ENCODE data around the gene KBTBD13.

KBTBD13 gene

DNA sequence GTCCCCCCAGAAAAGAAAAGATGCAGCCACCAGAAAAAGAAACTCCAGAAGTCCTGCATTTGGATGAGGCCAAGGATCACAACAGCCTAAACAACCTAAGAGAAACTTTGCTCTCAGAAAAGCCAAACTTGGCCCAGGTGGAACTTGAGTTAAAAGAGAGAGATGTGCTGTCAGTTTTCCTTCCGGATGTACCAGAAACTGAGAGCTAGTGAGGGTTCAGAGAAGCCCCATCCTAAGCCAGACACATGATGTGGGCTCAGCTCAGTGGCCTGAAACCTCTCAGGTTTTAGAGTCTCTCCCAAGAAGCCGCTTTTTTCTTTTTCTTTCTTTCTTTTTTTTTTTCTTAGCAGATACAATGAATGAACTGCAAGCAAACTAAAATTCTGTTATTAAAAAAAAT is 23.6 kb upstream of the KBTBD13 start:
- no peak for DNase-seq

DNA sequence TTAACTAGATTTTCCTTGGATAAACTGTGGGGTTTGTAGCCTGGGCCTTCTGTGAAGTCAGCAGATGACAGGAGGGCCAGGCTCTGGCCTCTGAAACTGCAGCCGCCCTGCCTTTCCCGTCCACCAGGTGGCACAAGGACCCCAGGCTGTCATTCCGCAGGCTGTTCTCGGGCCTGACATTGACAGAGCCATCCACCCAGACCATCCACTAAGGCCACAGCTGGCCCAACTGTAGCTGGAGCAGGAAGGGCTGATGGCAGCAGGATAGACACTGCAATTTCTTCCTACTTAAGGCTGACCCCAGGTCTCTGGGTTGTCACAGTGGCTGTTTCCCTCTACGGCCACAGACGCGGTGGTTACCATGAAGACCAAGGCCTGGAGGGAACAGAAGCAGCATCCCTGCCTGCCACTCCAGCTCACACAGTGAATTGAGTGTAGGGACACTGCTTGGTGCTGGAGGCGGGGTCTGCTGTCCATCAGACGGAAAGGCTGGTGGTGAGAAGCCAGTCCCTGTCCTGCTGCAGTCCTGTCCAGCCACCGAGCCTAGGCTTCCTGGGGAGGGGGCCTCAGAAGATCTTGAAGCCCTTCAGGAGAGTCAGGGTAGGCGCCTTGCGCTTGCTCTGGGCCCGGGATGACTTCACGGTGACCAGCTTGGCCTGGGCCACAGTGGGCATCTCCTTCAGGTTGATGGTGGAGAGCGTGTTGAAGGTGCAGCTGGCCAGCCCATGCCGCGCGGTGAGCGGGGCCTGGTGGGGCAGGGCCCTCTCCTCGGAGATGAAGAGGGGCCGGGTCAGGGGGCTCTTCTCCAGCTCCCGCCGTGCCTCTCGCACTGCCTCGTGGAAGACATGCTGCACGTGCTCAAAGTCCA is 22.0 kb upstream of the KBTBD13 start:
- DNase-seq = peak; percentile 45 to 73

DNA sequence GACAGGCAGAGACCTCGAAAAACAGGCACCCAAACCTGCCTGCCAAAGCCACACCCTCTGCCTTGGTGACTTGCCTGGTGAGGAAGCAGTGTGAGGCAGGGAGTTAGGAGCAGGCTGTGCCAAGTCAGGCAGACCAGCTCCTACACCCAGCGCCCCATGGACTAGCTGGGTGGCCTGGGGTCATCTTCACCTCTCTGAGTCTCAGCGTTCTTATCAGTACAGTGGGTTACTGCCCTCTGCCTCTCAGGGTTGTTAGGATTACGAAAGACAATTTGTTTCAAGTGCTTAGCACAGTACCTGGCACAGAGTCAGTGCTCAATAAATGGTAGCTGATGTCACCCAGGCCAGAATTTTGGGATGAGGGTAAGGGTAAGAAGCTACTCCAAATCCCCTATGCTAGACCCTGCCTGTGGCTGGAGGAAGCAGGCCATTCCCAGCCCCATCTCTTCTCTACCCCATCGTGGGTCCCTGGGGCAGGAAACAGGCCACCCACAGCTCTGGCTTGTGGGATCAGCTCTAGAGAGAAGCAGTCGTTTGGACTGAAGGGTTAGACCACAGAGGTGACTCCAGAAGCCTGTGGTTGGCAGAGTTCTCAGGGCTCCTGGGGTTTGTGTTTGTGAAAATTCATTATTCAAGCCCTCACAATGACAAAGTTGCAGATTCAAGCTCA is 21.2 kb upstream of the KBTBD13 start:
- DNase-seq = no peak

DNA sequence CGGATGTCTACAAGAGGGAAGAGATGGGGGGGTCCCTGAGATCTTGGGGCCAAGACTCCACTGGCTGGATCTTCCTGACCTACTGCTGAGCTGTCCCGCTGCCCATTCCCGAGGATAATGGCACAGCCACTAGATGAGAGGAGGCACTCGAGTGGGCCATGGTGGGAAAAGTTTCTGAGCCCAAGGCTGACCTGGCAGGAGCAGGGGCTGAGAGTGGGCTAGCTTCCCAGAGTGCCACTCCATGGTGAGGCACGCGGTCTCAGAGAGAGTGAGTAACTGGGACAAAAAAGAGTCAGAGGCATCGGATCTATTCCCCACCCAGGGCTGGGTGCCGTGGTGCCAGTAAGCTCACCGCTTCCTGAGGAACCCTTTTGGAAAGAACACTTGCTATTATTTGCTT is 20.4 kb upstream of the KBTBD13 start:
- no peak for DNase-seq

DNA sequence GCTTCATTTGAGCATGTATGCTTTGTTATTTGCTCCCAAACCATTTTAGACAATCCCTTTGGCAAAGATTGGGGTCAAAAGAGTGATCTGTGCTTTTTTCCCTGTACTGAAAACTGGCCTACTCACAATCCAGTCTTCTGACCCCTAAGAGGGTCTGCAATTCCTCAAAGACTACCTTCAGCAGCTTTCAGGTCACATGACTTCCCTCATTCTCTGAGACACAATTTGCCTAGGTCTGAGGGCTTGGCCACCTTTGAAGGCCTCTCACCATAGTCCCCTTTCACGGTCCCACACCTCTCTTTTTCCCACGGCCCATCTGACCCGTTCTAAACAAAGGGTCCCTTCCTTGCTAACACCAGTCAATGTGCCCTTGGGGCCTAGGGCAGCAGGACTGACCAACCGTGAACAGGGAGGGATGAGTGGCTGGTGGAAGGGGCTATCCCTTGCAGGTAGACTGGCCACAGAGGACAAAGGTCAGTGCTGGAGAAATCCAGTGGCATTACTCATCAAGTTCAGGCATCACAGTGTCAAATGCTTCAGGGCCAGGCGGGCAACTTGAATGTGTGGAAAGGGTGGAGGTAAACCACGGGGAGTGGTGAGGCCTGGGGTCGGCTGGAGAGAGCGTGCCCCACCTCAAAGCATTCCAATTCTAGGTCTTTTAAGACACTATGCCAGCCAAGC is 19.5 kb upstream of the KBTBD13 start:
- no peak for DNase-seq

DNA sequence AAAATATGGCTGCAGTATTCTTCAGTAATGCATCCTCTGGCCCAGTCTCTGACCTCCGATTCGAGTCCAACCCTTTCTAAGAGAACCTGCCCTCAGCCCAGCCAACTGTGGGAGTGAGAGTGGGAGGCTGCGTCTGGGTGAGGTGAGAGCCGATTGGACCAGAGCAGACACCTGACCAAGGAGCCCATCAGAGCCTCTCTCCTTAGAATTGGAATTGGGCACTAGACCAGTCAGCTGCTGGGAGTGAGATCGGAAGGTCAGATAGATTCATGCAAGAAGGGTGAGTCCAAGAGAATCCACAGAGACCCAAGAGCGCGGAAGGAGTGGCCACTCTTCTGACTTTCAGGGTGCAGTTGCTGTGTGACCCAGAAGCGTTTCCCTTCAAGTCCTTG is 19.0 kb upstream of the KBTBD13 start:
- no peak for DNase-seq

DNA sequence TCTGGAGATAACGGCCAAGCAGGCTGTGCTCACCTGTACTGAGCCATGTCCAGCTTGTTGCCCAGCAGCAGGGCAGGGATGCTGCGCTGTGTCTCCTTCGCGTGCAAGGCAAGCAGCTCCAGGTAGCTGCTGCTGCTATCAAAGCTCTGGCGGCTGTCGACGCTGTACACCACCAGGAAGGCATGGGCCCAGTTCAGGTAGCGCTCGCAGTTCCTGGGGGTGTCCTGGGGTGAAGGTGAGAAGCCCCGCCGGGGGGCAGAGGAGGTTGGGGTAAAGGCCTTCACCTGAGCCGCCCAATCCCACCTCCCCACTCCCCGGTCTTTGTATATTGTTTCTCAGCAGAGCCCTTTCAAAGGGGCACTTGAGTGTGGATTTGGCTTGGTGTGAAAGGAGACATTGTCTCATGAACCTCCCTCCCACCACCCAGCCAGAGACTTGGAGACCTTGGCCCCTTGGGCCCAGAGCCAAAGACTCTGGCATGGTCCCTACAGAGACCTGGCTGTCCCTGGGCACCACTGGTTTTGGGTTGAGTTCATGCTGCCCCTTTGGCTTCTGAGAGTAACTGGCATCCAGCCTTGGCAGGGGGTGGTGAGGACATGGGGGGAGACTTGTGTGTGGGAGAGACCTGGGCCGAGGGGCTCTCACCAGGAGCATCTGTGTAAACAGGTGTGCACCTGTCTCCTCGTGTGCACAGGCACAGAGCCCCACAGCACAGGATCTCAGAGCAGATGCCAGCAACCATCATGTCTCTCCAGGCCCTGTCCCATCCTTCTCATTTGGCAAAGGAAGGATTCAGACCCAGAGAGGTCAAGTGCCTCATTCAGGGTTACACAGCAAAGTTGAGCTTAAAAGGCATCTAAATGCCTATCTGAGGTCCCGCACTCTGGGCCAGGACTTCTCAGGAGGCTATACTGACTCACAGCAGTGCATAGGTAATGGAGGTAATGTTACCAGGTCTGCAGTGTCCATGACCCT is 17.9 kb upstream of the KBTBD13 start:
- no peak for DNase-seq

DNA sequence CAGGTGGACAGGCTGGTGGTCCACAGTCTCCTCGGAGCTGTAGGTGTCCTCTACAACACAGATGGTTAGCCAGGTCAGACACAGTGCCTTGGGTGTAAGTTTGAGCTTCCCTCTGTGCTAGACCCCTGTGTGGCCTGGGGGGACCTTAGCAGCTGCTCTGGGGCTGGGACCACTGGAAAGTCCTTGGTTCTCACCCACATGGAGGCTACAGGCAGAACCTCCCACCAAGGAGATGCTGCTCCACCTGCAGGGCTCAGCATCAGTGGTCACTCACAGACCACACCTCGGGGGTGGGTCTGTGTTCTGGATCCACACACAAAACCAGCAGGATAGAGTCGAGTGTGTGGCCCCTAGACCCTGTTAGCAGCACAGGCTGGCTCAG is 17.2 kb upstream of the KBTBD13 start:
- no peak for DNase-seq

DNA sequence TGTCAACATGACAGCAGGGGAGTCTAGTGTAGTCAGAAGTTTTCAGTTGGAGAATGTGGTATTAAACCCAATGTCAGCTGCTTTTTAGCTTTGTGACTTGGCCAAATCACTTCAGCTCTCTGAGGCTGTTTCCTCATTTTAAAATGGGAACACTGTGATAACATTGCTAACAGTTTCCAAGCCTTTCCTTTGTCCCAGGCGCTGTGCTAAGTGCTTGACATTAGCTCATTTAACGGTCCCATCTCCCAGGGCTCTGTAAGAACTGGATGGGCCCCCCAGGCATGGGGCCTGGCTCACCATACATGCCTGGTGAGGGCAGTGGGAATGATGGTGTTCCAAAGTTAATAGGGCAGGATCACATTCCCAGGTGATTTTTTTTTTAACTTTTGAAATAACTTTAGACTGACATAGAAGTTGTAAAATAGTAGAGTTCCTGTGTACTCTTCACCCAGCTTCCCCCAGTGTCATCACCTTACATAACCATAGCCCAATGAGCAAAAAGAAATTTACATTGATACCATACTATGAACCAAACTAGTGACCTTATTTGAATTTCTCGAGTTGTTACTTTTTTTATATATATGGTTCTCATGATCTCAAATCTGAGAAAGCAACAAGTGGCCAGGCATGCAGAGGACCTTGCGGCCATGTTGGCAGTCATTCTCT is 16.5 kb upstream of the KBTBD13 start:
- no peak for DNase-seq

DNA sequence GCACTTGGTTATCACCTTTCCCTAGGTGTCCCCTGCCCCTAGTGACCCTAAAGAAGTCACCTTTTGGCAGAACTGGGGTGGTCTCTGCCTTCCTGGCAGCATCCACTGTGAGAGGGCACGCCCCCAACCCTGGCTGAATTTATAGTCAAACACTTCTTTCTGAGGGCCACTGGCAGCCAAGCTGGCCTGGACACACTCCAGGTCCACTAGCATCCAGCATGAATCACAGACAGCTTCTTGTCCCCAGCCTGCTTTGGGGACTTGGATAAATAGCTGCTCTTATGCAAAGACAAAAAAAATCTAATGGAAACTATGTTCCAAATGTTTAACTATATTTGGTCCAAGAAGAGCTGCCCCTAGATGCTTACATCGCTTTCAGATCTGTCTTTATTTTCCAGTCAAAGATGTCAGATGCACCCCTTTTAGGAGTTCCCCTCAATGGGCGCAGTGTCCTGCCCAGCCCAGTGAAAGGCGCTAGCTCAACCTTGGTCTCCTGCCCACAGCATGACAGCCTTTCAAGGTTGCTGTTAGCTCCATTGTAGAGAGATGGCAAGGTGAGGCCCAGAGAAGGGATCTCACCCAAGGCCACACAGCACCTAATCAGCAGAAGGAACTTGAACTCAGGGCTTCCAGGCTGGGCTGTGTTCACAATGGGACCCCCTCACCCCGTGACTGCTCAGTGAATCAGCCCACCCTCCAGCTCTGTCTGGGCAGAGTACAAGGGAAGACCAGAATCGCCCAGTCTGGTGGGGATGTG is 15.7 kb upstream of the KBTBD13 start:
- DNase-seq = no peak

DNA sequence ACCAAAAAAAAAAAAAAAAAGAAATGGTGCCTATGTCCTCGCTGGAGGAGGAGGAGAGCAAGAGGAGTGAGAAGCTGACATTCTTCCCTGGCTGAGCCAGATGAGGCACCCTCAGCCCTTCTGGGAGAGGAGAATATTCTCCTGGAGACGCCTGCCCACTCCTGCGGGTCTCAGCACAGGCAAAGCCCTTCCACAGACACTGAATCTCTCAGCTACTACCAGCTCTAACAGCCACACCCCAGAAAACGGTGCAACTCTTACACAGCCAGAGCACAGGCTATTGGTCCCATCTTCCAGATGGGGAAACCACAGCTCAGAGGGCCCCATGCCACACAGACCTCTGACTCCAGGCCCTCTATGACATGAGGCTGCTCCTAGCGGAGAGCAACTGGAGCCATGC is 14.5 kb upstream of the KBTBD13 start:
- DNase-seq = no peak

DNA sequence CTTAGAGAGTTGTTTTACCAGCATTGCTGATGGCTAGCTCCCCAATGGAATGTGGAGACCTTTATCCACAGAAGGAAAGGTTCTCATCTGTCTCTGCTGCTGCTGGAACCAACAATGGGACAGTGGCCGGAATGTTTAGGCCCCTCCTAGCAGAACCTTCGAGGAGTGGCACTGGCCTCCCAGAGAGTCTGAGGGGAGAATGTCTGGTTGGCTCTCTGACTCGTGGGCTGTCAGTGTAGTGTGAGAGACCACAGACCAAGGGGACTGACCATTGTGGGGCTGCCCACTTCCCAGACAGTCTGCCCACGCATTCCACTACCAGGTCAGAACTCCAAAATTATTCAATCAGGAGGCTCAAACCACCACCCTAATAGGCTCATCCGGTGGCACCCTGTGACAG is 13.8 kb upstream of the KBTBD13 start:
- DNase-seq = no peak

DNA sequence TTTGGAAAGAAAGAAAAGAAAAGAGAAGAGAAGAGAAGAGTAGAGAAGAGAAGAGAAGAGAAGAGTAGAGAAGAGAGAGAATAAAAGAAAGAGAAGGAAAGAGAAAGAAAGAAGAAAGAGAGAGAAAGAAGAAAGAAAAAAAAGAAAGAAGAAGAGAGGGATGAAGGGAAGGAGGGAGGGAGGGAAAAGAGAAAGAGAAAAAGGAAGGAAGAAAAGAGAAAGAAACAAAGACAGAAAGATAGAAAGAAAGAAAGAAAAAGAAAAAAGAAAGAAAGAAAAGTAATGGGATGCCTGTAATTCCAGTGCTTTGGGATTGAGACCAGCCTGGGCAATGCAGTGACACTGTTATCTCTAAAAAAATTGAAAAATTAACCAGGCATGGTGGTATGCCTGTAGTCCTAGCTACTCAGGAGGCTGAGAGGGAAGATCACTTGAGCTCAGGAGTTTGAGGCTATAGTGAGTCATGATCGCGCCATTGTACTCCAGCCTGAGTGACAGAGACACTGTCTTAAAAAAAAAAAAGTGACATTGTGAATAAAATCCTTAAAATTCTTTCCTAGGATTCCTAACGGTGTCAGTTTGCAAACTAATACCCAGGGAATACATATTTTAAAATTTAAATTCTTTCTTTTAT is 10.4 kb upstream of the KBTBD13 start:
- no peak for DNase-seq

DNA sequence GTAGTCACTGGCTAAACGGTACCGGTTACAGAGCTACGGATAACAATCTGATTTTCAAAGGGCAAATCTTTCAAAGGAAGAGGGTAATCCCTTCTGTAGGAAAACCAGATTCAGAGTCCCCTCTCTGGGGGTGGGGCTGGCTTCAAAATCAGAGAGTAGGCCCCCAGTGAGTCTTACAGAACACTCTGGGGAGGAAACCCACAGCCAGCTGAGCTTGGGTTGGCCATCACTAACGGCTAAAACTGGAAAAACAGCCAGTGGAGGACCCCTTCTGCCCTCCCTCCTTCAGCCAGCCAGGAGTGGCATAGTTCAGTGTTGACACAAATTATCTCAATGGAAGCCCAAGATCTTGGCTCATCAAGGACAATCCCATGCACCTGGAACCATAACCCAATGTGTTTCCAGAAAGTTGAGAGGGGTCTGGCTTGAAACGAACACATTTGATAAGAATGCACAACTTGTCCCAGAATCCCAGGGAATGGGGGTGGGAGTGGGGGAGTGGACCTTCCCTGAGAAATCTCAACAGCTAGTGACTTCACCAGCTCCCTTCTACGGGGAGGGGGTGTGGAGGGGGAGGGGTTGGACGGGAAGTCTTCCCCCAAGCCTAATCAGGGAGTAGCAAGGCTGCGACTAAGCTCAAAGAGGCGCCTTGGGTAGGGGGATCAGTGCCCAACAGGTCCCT is 9.8 kb upstream of the KBTBD13 start:
- DNase-seq = no peak

DNA sequence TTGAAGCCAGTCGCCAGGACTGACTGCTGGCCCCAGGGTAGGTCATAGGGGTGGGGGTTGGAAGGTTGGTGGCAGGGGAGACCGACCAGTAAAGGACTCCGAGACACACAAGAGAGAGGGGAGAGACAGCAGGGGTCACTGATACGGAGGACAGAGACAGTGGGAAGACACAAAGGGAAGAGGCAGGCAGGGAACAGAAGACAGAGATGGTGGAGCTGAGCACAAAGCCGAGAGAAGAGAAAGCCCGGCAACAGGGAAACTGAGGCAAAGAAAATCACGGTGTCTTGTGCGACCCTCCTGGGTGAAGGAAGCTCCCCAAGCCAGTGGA is 9.3 kb upstream of the KBTBD13 start:
- no peak for DNase-seq

DNA sequence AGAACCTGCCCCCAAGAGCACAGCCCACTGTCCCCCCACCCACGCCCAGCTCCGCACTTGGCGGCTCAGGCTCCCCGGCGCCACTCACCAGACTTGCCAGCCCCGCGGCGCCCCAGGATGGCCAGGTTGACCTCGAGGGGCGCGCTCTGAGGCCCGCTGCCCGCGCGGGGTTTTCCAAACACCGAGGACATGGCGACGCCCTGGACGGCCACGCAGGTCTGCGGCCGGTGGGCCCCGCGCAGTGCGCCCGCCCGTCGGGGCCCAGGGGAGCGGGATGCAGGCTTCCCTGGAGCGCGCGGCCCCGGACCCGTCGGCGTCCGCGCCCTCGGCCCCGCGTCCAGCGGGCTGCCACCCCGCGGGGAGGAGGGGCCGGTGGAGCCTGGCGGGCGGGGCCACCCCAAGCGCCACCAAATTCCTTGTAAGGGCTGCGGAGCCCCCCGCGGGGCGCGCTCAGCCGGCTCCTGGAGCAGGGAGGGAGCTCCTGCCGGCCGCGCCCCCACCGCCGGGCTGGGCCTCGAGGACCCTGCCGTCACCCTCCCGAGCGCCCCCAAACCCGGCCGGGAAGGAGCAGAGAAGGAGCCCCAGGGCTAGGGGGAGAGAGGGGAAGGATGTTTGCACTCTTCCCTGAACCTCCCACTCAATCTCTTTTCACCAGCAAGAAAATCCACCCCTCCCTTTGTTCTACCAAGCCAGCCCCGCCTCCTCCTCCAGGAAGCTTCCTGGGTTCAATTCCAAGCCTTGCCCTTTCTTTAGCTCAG is 8.7 kb upstream of the KBTBD13 start, which contains the start of gene RASL12:
Gene RASL12, minus strand, starts transcription at position 347 of the 758 bp plus-strand sequence. Its CDS starts 156 bp downstream, at position 191.
- DNase-seq = no peak

DNA sequence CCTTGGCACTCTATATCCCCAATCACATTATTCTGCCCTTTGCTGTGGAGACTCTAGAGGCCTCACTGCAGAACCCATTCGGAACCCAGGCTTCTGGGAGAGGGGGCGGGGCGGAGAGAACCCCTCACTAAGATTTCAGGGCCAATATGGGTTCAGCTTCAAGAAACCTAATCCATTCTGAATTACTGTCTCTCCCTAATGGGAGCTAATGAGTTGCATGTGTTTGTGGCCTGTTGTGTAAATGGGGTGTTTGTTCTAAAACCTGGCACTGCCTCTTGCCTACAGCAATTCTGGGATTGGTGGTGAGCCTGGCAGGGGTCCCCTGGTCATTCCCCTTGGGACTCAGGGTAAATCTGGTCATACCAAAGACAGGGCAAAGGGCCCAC is 8.2 kb upstream of the KBTBD13 start:
- no peak for DNase-seq

DNA sequence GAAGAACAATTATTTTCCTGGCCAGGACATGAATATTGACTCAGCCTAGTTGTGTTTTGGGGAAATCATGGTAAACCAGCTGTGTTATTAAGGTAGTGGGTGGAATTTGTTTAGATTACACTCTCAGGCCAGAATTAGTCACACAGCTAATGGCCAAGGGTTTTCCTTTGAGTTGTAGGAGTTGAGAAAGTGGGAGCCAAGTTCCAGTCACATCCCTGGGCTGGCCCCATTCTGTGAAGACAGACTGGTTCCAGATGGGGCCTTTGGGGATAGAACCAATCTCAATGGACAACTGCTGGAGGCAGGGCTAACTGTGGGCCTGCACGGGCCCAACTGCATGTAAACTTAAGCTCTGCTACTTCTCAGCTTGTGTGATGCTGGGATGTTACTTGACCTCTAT is 7.4 kb upstream of the KBTBD13 start:
- DNase-seq = no peak

DNA sequence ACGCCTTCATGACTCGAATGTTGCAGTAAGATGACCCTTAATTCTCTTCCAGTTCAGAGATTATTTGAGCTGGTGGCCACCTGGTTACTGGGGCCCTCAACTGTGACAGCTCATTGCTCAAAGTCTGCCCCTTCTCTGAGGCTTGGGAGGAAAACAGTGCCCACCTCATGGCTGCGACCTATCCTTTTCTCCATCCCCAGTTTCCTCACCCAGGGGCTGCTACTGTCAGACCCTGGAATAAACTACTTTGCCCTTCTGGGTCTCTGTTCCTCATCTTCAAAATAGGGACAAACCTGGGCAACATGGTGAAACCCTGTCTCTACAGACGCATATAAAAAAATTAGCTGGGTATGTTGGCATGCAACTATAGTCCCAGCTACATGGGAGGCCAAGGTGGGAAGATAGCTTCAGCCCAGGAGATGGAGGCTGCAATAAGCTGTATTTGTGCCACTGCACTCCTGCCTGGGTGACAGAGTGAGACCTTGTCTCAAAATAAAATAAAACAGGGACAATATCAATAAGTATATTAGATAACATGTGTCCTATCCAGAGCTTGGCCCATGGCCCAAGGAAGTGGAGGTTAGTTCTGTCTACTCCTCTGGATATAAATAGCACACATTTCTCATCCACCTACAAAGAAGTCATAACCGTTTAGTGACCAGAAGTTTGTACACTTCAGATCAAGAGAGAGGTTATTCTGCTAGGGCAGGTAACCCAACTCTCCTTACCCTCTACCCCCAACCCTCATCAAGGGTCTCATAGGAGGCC is 6.6 kb upstream of the KBTBD13 start:
- DNase-seq = no peak
